GM18517 (cell line): ENCODE results near the gene GRIN2A.
A peak's percentile ranks its signal among the peaks of the same experiment; 100 is the strongest.

ENCODE experiments used
- ATAC-seq: cut with Tn5 transposase; IDR thresholded peaks from one replicate; pipeline ENCODE4 v1.9.1; 2021; ENCODE audit warnings: mild to moderate bottlenecking, moderate library complexity; ENCODE audit not compliant: unreplicated experiment

GRIN2A gene

GRCh38 chr16:9977333-9977897, 204.8 kb downstream of the GRIN2A start:
- ATAC-seq = no peak

DNA sequence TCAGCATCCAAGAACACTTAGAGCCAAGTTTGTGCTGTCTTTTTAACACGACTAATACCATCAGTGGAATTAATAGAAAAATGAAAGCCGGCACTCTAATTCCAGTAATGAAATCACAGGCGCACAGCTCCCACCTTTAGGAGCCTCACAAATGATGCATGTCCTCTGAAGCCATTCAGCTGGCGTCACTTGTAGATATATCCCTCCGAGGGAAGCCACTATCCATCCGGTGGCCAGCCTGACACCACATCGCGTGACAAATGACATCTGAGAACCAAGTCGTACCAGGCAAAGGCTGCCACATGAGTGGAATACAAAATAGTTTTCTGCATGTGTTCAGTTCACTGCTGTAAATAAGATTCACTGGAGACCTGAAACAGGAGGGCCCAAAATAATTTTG, 205.6 kb downstream of the GRIN2A start:
- ATAC-seq = no peak

- ATAC-seq = no peak
Observed at GRCh38 chr16:9971907-9972306, 210.3 kb downstream of the GRIN2A start.

GRCh38 chr16:9970796-9971195, 211.4 kb downstream of the GRIN2A start:
- ATAC-seq = no peak

GRCh38 chr16:9970244-9970643, 212.0 kb downstream of the GRIN2A start:
- no peak for ATAC-seq

GRCh38 chr16:9969580-9969979, 212.6 kb downstream of the GRIN2A start:
- ATAC-seq = no peak

DNA sequence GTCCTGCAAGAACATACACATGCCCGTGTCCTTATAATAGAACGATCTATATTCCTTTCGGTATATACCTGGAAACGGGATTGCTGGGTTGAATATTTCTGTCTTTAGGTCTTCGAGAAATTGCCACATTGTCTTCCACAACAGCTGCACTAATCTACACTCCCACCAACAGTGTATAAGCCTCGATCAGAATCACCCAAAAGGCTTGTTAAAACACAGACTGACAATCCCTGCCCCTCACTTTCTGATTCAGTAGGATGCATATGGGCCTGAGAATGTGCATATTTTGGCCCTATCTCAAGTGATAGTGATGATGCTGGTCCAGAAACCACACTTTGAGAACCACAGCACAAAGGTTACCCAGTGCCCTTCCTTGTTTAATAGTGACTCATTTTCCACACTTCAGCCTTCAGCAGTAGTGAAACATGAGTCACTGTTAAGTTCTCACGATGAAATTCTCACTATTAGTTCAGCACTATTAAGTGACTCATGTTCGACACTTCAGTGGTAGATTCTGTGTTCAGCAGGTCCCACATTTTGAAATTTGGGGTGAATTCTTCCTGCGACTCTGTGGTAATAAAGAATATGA, 215.6 kb downstream of the GRIN2A start:
- peak; percentile 60 for ATAC-seq

- no peak for ATAC-seq
Observed at GRCh38 chr16:9965079-9965478, 217.1 kb downstream of the GRIN2A start.

DNA sequence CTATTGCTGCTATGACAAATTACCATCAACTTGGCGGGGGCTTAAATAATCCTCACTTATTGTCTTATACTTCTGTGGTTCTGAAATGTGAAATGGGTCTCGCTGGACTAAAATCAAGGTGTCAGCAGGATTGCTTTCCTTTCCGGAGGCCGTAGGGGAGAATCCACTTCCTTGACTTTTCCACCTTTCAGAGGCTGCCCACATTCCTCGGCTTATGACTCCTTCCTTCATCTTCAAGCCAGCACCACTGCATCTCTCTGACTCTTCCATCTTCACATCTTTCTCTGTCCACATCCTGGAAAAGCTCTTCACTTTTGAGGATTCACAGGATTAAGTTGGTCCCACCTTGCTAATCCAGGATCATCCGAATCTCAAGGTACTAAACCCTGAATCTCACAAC, 217.8 kb downstream of the GRIN2A start:
- no peak for ATAC-seq

DNA sequence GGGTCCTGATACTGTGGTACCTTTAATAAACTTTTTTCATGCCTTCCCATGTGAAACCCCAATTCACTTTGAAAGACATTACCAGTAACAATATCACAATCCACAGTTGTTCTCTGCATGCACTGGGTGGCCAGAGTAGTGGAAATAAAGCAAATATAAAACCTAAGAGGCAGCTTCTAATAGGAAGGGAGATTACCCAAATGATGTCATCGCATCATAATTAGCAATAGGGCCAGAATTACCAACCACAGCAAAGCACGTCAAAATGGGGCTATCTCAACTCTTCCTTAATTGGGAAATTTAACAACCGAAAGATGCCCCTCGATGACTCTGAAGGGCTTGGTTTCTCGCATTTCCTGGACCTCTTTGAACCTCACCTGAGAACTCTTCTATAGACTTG, 224.8 kb downstream of the GRIN2A start:
- no peak for ATAC-seq

- ATAC-seq = no peak
Observed at GRCh38 chr16:9957002-9957401, 225.2 kb downstream of the GRIN2A start.

DNA sequence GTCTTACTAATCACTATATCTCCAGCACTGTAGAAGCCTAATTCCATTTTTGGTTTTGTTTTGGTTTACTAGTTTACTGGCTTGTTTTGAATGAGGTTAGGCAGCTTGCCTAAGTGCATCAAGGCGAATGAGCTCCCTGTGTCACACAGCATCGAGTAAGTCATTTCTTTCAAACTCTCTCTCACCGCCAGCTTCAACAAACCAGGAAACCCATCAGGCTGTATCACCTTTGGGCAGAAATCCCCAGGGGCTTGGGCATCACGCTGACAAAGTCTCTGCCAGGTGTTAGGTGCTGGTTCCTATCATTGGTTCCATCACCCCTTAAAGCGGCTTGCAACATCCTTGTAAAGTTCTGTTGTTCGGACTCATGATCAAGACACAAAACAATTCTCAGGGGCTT, 226.6 kb downstream of the GRIN2A start:
- no peak for ATAC-seq

GRCh38 chr16:9953908-9954570, 228.2 kb downstream of the GRIN2A start:
- ATAC-seq = no peak

DNA sequence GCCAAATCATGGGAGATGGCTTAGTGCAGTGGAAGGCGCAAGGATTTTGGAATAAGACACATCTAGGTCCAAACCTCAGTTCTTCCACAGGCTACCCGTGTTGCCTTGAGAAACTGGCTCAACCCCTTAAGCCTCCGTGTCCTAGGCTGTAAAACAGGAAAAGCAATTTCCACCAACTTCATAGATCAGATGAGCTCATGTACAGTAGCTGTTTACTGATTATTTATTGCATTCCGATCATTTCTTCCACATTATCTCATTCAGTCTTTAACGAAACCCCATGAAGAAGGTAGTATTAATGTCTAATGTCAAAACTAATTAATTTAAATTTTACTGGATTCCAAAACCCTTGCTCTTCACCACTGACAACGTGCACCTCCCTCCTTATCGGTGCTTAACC, 231.6 kb downstream of the GRIN2A start:
- ATAC-seq = no peak

DNA sequence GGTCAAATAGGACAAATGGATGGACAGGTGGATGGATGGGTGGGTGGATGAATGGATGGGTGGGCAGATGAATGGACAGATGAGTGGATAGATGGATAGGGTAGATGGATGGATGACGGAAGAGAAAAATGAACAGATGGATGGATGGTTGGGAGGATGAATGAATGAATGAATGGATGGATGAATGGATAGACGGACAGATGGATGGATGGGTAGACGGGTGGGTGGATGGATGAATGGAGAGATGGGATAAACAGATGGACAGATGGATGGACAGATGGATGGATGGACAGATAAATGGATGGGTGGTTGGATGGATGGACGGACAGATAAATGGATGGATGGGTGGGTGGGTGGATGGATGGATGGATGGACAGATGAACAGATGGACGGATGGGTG, 232.8 kb downstream of the GRIN2A start:
- no peak for ATAC-seq

DNA sequence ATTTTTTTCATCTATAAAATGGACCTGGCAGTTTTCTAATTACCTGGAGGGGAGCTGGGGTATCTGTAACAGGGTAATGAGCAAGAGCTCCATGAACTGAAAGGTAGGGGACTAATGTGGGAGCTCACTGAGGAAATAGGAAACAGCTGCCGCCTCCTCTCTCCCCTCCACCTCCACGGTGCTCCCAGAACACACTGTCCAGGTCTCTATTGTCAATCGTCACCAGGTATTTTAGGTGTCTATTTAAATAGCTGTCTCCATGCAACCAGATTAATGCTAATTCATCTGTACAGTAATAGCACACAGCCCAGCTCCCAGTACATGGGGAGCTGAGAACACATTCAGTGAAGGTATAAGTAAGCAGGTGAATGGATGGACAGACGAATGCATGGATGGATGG, 233.3 kb downstream of the GRIN2A start:
- ATAC-seq = no peak

GRCh38 chr16:9946022-9946720, 236.1 kb downstream of the GRIN2A start:
- ATAC-seq = no peak

- no peak for ATAC-seq
Observed at GRCh38 chr16:9943121-9943520, 239.1 kb downstream of the GRIN2A start.

GRCh38 chr16:9941245-9941644, 241.0 kb downstream of the GRIN2A start:
- no peak for ATAC-seq

DNA sequence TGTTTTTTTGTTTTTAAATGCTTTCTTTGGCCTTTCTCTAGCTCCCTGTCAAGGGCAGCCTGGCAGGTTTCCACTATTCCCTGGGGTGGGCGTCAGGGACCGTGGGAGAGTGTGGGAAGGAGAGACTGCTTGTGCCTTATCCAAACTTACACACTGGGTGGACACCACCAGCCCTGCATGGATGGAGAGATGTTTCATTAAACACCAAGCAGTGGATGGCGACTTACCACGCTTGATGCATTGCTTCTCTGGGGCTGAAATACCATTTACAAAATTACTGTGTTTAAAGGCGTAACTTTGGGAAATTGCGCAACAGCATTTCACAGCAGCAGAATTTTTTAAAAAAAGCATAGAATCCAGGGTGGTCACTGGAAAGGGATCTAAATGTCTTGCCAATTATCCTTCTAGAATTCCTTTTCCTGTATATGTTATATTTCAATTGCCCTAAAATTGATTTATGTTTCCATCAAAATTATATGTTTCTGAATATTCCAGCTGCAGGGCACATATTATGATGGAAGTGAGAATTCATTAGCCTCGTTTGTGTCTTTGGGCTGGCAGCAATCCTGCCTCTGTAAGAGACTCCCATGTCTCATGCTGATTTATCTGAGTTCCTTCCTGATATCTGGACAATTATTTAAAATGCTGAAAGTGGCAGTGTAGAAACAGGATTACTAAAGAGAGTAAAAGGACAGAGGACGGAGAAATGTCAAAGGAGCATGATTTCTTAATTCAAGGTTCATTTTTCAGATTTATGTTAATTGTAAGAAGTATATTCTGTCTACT, 247.3 kb downstream of the GRIN2A start:
- no peak for ATAC-seq

DNA sequence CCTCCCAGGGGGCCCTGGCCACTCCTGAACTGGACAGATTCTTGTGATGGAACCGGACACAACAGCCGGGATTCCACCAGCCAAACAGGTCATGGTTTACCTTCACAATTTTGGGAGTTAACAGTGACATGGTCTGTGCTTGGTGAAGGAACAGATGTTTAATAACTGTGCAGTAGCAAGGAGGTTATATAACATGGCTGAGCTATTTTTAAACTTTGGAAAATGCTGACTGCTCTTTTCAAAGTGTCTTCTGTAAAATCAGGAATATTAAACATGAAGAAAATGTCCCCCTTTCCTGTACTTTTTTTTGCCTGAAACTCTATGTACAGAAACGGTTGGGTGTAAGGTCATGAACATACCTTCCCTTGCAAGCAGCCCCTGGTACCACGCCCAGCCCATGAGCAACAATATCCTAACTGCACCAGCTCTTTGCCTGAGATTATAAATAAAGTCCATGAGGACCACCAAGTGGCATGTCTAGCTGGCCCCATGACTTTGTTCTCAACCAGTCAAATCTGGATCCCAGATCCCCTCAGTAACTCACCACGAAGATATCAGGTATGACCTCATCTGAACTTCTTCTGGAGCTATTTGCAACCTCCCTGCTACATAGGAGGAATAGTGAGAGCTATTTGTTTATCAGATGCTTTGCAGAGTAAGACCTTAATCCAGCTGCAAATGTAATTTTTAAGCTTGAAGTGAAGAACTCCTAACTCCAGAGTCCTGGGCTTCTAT, 249.1 kb downstream of the GRIN2A start:
- no peak for ATAC-seq
